HEK293 (cell line): ENCODE data around the gene IP6K2.

ENCODE experiments used
- AEBP2 ChIP-seq: fragments of 450-650 bp; formaldehyde crosslinking; IDR thresholded peaks from 2 replicates; pipeline ENCODE4 v1.5.1; 2016; ENCODE audit warnings: missing biosample characterization, missing genetic modification characterization, borderline replicate concordance
- HOXD13 ChIP-seq: sonication (generic); formaldehyde crosslinking; IDR thresholded peaks from 2 replicates; pipeline ENCODE4 v1.8.0; 2022; ENCODE audit warnings: missing genetic modification reagents, borderline replicate concordance
- KLF8 ChIP-seq: fragments of 450-650 bp; formaldehyde crosslinking; IDR thresholded peaks from 2 replicates; pipeline ENCODE4 v1.5.1; 2016; ENCODE audit warnings: missing biosample characterization, missing genetic modification characterization
- MEIS1 ChIP-seq: sonication (generic); formaldehyde crosslinking; IDR thresholded peaks from 2 replicates; pipeline ENCODE4 v1.8.1; 2022; ENCODE audit warnings: missing genetic modification reagents, mild to moderate bottlenecking, borderline replicate concordance
- SP3 ChIP-seq: fragments of 450-650 bp; formaldehyde crosslinking; IDR thresholded peaks from 2 replicates; pipeline ENCODE4 v1.5.1; 2016; ENCODE audit warnings: missing biosample characterization, missing genetic modification characterization
- TCF7L2 ChIP-seq: IDR thresholded peaks from 2 replicates; pipeline ENCODE4 v1.6.1; 2011; ENCODE audit warnings: low read depth, mild to moderate bottlenecking, inconsistent platforms, low read length, moderate library complexity, borderline replicate concordance
- TRIM28 ChIP-seq: IDR thresholded peaks from 2 replicates; pipeline ENCODE4 v1.6.1; 2011; ENCODE audit warnings: low read length, control low read depth, borderline replicate concordance
- ZBTB48 ChIP-seq: fragments of 450-650 bp; formaldehyde crosslinking; IDR thresholded peaks from 2 replicates; pipeline ENCODE4 v1.5.1; 2016; ENCODE audit warnings: missing biosample characterization, missing genetic modification characterization
- ZFP3 ChIP-seq: fragments of 450-650 bp; formaldehyde crosslinking; IDR thresholded peaks from 2 replicates; pipeline ENCODE4 v1.5.1; 2016; ENCODE audit warnings: low read depth, missing biosample characterization, missing genetic modification characterization
- ZFP37 ChIP-seq: fragments of 450-650 bp; formaldehyde crosslinking; IDR thresholded peaks from 2 replicates; pipeline ENCODE4 v1.5.1; 2016; ENCODE audit warnings: missing biosample characterization, missing genetic modification characterization
- ZNF112 ChIP-seq: fragments of 450-650 bp; formaldehyde crosslinking; IDR thresholded peaks from 2 replicates; pipeline ENCODE4 v1.5.0; 2017; ENCODE audit warnings: missing biosample characterization, missing genetic modification characterization
- ZNF138 ChIP-seq: fragments of 450-650 bp; formaldehyde crosslinking; IDR thresholded peaks from 2 replicates; pipeline ENCODE4 v1.5.1; 2016; ENCODE audit warnings: missing biosample characterization, missing genetic modification characterization, borderline replicate concordance
- ZNF140 ChIP-seq: fragments of 450-650 bp; formaldehyde crosslinking; IDR thresholded peaks from 2 replicates; pipeline ENCODE4 v1.5.1; 2016; ENCODE audit warnings: missing biosample characterization, missing genetic modification characterization
- ZNF146 ChIP-seq: fragments of 450-650 bp; formaldehyde crosslinking; IDR thresholded peaks from 2 replicates; pipeline ENCODE4 v1.5.1; 2016; ENCODE audit warnings: missing biosample characterization, missing genetic modification characterization
- ZNF148 ChIP-seq: fragments of 450-650 bp; formaldehyde crosslinking; IDR thresholded peaks from 2 replicates; pipeline ENCODE4 v1.5.0; 2017; ENCODE audit warnings: missing biosample characterization, missing genetic modification characterization, borderline replicate concordance
- ZNF155 ChIP-seq: fragments of 450-650 bp; formaldehyde crosslinking; IDR thresholded peaks from 2 replicates; pipeline ENCODE4 v1.5.1; 2016; ENCODE audit warnings: missing biosample characterization, missing genetic modification characterization
- ZNF292 ChIP-seq: fragments of 450-650 bp; formaldehyde crosslinking; IDR thresholded peaks from 2 replicates; pipeline ENCODE4 v1.5.1; 2016; ENCODE audit warnings: low read depth, missing biosample characterization, missing genetic modification characterization, borderline replicate concordance
- ZNF354C ChIP-seq: fragments of 450-650 bp; formaldehyde crosslinking; IDR thresholded peaks from 2 replicates; pipeline ENCODE4 v1.5.1; 2016; ENCODE audit warnings: missing biosample characterization, missing genetic modification characterization, low read depth, borderline replicate concordance
- ZNF449 ChIP-seq: fragments of 450-650 bp; formaldehyde crosslinking; IDR thresholded peaks from 2 replicates; pipeline ENCODE4 v1.5.1; 2017; ENCODE audit warnings: missing biosample characterization, mild to moderate bottlenecking, missing genetic modification characterization, moderate library complexity
- ZNF501 ChIP-seq: fragments of 450-650 bp; formaldehyde crosslinking; IDR thresholded peaks from 2 replicates; pipeline ENCODE4 v1.5.1; 2016; ENCODE audit warnings: missing biosample characterization, missing genetic modification characterization
- ZNF544 ChIP-seq: fragments of 450-650 bp; formaldehyde crosslinking; IDR thresholded peaks from 2 replicates; pipeline ENCODE4 v1.5.0; 2017; ENCODE audit warnings: missing biosample characterization, missing genetic modification characterization
- ZNF571 ChIP-seq: fragments of 450-650 bp; formaldehyde crosslinking; IDR thresholded peaks from 2 replicates; pipeline ENCODE4 v1.5.0; 2017; ENCODE audit warnings: missing biosample characterization, missing genetic modification characterization
- ZNF596 ChIP-seq: fragments of 450-650 bp; IDR thresholded peaks from 2 replicates; pipeline ENCODE4 v1.5.0; 2018; ENCODE audit warnings: missing biosample characterization, mild to moderate bottlenecking, missing genetic modification characterization, moderate library complexity
- ZNF610 ChIP-seq: fragments of 450-650 bp; formaldehyde crosslinking; IDR thresholded peaks from 2 replicates; pipeline ENCODE4 v1.5.1; 2016; ENCODE audit warnings: missing biosample characterization, missing genetic modification characterization, borderline replicate concordance
- ZNF639 ChIP-seq: fragments of 450-650 bp; formaldehyde crosslinking; IDR thresholded peaks from 2 replicates; pipeline ENCODE4 v1.5.1; 2016; ENCODE audit warnings: missing biosample characterization, missing genetic modification characterization
- ZNF76 ChIP-seq: fragments of 450-650 bp; formaldehyde crosslinking; IDR thresholded peaks from 2 replicates; pipeline ENCODE4; 2016; ENCODE audit warnings: low read depth, missing biosample characterization, missing genetic modification characterization, borderline replicate concordance
- ZNF777 ChIP-seq: fragments of 450-650 bp; formaldehyde crosslinking; IDR thresholded peaks from 2 replicates; pipeline ENCODE4 v1.5.1; 2017; ENCODE audit warnings: missing biosample characterization, missing genetic modification characterization, borderline replicate concordance
- ZNF785 ChIP-seq: fragments of 450-650 bp; formaldehyde crosslinking; IDR thresholded peaks from 2 replicates; pipeline ENCODE4 v1.5.1; 2016; ENCODE audit warnings: missing biosample characterization, missing genetic modification characterization
- ZNF843 ChIP-seq: fragments of 450-650 bp; formaldehyde crosslinking; IDR thresholded peaks from 2 replicates; pipeline ENCODE4 v1.5.1; 2016; ENCODE audit warnings: missing biosample characterization, missing genetic modification characterization
- ZSCAN16 ChIP-seq: fragments of 450-650 bp; formaldehyde crosslinking; IDR thresholded peaks from 2 replicates; pipeline ENCODE4 v1.5.1; 2016; ENCODE audit warnings: missing biosample characterization, missing genetic modification characterization
- ZSCAN18 ChIP-seq: fragments of 450-650 bp; formaldehyde crosslinking; IDR thresholded peaks from 2 replicates; pipeline ENCODE4 v1.5.1; 2016; ENCODE audit warnings: missing biosample characterization, missing genetic modification characterization
- ZSCAN4 ChIP-seq: fragments of 450-650 bp; formaldehyde crosslinking; IDR thresholded peaks from 2 replicates; pipeline ENCODE4 v1.5.1; 2017; ENCODE audit warnings: missing biosample characterization, missing genetic modification characterization

IP6K2 gene

GRCh38 chr3:48716982-48717746 is at the start of gene IP6K2 (continued):
- no peak for TF ChIP-seq MEIS1 (CRISPR knock-in tag)
- TF ChIP-seq ZNF610, result no peak
- no peak for TF ChIP-seq ZSCAN4 (tag by site-specific recombination)
- TF ChIP-seq TRIM28, result no peak
- TF ChIP-seq ZNF354C (tag by site-specific recombination), result no peak
- TF ChIP-seq ZNF112 (tag by site-specific recombination), result no peak
- no peak for TF ChIP-seq TCF7L2
- no peak for TF ChIP-seq ZNF544 (tag by site-specific recombination)
- TF ChIP-seq ZNF292 (tag by site-specific recombination), result no peak
- TF ChIP-seq ZNF639 (tag by site-specific recombination), result no peak
- TF ChIP-seq ZNF76 (tag by site-specific recombination), result peak; percentile 86; the same call in 1 of the 2 replicates
- no peak for TF ChIP-seq AEBP2 (tag by site-specific recombination)
- no peak for TF ChIP-seq ZBTB48 (tag by site-specific recombination)
- TF ChIP-seq ZNF596 (tag by site-specific recombination), result no peak
- no peak for TF ChIP-seq ZNF155 (tag by site-specific recombination)
- TF ChIP-seq ZNF777 (tag by site-specific recombination), result no peak
- no peak for TF ChIP-seq ZNF449 (tag by site-specific recombination)
- no peak for TF ChIP-seq ZFP37
- TF ChIP-seq ZNF146 (tag by site-specific recombination), result no peak
- no peak for TF ChIP-seq KLF8 (tag by site-specific recombination)
- TF ChIP-seq ZNF843, result no peak
- TF ChIP-seq ZNF138, result no peak
- no peak for TF ChIP-seq ZNF571 (tag by site-specific recombination)
- TF ChIP-seq ZNF148, result no peak
- no peak for TF ChIP-seq ZNF501 (tag by site-specific recombination)
- TF ChIP-seq SP3 (tag by site-specific recombination), result peak; percentile 98
- TF ChIP-seq ZFP3 (tag by site-specific recombination), result no peak
- no peak for TF ChIP-seq ZSCAN16 (tag by site-specific recombination)
- no peak for TF ChIP-seq ZNF785
- TF ChIP-seq HOXD13 (CRISPR knock-in tag), result no peak
- TF ChIP-seq ZSCAN18 (tag by site-specific recombination), result no peak
- TF ChIP-seq ZNF140 (tag by site-specific recombination), result no peak
